NCI-H1105 (cell line): ENCODE measurements around the gene CABLES2.

Source experiments
- DNase-seq: peaks from one replicate; lab custom pipeline; 2025; lab: John Stamatoyannopoulos, UW

Gene CABLES2

GRCh38 chr20:62405108-62405980 is 1.7 kb downstream of the CABLES2 start:
- no peak for DNase-seq

- no peak for DNase-seq
These were observed 2.4 kb downstream of the CABLES2 start for GRCh38 chr20:62404761-62405107.

GRCh38 chr20:62404112-62404665 is 2.9 kb downstream of the CABLES2 start:
- DNase-seq: no peak

DNA sequence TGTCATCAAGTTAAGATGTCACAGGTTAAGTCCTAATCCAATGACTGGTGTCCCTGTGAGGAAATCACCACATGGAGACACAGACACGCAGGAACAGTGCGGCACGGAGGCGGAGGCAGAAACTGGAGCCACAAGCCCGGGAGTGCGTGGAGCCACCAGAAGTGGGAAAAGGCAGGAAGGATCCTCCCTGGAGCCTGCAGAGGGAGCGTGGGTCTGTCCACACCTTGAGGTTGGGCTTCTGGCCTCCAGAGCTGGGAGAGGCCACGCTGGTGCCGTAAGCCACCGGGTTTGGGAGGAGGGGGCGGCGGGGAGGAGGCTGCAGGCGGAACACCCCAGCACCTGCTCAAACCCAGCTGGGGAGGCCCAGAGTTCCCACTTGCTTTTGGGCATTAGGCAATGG is 3.8 kb downstream of the CABLES2 start:
- DNase-seq: no peak

- DNase-seq: no peak
These were observed 4.5 kb downstream of the CABLES2 start for GRCh38 chr20:62402456-62403150.

- DNase-seq: no peak
These were observed 5.7 kb downstream of the CABLES2 start for GRCh38 chr20:62401331-62401779.

DNA sequence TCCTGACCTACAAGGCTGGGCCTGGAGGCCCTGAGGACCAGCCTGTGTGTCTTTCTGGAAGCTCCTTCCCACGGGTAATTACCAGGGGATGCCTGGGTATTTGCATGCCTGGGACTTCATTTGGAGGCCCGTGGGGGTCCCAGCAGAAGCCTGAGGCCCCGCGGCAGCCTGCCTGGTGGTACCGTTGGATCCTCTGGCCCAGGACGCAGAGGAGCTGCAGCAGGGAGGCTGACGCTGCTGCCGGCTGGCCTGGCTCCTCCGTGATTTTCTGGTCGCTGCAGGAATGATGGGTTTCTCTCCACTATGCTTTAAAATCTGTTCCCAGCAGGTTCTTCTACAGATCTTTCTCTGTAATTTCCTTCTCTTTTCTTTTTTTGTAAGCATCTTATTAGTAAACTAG is 6.5 kb downstream of the CABLES2 start:
- no peak for DNase-seq

- no peak for DNase-seq
These were observed 7.1 kb downstream of the CABLES2 start for GRCh38 chr20:62400021-62400420.

DNA sequence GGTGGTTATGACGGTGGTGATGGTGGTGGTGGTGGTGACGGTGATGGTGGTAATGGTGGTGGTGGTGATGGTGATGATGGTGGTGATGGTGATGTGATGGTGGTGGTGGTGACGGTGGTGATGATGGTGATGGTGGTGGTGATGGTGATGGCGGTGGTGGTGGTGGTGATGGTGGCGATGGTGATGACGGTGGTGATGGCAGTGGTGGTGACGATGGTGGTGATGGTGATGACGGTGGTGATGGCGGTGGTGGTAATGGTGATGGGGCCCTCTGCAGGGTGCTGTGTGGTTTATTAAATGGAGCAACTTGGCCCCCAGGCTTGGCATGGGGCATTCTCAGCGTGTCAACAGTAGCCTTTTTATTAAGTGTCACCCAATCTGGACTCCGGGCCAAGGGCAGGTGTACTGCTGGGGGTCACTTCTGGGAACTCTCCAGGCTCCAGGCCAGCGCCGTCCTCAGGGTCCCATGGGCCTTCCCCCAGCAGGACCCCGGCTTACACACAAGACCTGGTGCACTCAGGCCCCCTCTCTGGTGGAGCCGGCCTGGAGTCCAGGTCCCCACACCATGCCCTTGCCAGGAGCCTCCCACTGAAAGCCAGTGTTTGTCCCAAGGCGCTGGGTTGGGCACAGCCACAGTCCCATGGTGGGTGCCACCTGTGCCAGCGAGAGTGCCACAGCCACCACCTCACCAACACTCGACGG is 8.8 kb downstream of the CABLES2 start:
- DNase-seq: no peak

DNA sequence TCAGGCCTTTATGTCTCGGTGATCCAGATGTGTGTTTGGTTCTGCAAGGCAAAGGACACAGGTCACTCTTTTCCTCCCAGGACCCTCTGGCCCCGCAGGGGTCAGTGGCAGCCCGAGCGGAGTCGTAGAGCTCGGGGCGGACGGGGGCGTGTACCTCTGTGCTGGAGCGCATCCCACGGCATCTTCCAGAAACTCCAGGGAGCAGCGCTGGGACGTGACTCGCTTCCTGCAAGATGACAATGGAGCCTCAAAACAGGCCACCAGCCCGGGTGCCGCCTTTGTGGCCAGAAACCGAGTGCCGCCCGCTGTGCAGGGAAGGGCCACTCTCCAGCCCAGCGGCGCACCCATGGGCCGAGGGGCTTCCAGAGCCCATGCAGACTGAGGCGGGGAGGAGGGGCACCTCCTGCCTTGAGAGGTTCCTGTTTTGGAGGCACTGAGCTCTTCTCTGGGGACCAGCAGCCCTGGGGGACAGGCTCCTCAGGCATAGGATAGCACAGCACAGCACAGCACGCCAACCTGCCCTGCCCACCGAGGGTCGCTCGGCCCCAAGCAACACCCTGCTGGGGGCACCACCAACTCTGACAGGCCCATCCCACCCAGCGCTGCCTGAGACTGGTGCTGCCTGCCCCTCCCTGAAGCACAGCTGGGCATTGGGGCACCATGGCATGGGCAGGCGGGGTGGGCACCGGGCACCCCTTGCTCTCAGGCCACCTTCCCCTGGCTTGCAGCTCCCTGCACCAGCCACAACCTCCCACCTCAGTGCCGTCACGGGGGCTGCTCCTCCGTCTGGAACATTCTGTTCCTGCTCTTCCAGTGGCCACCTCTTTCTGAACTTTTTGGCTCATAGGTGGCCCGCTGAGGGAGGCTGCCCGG is 10.5 kb downstream of the CABLES2 start:
- no peak for DNase-seq

DNA sequence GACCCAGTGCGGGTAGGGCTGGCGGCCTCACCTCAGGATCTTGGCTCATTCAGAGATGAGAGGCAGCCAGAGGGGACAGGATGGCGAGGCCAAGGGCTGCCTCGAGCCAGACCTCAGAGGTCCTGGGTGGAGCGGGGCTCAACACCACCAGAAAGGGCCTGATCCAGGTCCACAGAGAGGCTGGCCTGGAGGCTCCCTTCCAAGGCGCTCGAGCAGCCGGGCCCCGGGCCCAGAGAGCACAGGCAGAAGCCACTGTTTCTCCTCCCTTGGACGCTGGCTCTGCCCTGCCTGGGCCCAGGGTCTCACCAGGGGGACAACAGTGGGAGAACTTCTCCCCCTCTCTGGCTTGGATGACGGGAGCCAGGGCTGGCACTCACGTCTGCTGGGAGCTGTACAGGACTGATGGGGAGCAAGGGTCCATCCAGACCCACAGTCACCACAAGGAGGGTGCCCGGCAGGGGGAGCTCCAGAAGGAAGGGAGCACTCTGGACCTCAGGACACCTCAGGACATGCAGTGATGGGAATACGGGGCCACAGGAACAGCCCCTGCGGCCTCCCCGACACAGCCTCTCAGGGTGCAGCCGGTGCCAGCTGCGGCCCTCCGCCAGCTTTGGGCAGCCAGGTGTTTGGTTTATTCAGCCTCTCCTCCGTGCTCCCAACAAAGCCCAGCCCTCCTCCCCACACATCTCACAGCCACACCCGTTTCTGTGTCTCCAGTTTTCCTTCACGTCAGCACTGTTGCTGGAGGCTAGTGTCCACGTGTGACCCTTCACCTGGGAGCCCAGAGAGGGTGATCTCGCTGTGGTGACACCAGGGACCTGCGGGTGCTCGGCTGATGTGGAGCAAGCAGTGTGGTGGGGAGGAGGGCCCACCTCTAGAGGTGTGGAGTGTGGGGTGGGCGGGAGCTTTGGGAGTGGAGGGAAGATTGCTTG is 11.5 kb downstream of the CABLES2 start:
- DNase-seq: no peak

DNA sequence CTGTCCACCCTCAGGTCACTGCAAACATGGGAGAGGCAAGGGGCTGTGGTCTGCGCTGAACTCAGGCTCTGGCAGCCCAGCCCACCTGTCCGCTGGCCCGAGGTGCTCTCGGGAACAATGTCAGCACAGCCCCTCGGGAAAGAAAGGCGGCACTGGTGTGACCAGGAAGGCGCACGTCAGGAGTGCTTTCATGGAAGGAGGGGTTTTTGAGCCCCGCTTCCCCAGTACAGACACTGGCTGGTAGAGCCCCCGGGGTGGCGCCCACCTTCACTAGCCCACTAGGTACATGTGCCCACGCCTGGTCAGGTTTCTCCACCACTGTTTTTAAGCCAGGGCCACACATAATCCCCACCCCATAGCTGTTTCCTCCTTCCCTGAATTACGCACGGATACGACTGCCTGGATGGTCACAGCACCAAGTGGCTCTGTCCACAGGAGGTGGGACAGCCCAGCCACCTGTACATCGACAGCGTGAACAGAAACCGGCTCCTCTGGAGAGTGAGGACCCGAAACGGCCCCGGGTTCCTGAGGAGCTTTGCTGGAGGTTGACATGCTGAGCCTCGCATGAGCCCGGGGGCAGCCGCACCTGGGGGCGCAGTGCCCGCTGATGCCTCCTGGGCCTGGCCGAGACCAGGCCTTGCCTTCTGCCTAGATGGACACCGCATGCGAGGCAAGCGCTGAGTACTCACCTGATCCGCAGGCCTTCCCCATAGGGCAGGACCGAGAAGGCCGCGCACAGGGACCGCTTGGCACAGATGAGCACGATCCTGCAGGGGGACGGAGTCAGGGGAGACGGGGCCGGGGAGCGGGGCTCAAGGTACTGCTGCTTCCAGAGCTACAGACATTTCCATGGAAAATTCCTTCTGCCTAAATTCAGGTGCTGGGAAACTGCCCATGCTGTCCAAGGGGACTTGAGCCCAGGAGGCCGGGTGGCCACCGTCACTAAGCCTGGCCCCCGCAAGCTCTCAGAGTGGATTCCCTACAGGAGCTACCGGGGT is 12.5 kb downstream of the CABLES2 start:
- DNase-seq: no peak

GRCh38 chr20:62393830-62394229 is 13.3 kb downstream of the CABLES2 start:
- DNase-seq: no peak

GRCh38 chr20:62393335-62393665 is 13.8 kb downstream of the CABLES2 start:
- no peak for DNase-seq

GRCh38 chr20:62392621-62393334 is 14.3 kb downstream of the CABLES2 start:
- DNase-seq: no peak

- DNase-seq: no peak
These were observed 15.0 kb downstream of the CABLES2 start for GRCh38 chr20:62392077-62392418.

- no peak for DNase-seq
These were observed 15.7 kb downstream of the CABLES2 start for GRCh38 chr20:62391165-62392076.
